ENCODE data around the gene PTPRO.

PTPRO gene

DNA sequence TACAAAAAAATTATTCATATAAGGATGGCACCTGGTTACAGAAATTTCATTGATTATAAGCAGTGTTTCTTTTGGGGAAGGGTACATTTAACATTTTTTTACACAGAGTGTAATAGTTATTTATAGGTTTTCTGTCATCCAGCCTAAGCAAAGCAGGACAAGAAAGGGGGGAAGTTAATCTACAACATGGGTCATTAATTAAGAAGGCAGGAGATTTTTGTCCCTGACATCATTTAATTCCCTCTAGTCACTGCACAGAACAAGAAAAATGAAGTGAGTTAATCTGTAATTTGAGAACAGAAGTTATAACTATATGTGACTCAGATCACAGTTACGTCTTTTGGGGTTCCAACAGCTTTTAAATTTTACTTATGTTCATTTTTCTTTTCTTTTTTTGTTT is 173.4 kb downstream of the PTPRO start:
- H3K4me3 ChIP-seq (ENCODE audit: low read depth, low read length): no peak overlapping the region
- no peak for DNase-seq (ENCODE audit: low read depth)
- TF ChIP-seq, protein P1, sequence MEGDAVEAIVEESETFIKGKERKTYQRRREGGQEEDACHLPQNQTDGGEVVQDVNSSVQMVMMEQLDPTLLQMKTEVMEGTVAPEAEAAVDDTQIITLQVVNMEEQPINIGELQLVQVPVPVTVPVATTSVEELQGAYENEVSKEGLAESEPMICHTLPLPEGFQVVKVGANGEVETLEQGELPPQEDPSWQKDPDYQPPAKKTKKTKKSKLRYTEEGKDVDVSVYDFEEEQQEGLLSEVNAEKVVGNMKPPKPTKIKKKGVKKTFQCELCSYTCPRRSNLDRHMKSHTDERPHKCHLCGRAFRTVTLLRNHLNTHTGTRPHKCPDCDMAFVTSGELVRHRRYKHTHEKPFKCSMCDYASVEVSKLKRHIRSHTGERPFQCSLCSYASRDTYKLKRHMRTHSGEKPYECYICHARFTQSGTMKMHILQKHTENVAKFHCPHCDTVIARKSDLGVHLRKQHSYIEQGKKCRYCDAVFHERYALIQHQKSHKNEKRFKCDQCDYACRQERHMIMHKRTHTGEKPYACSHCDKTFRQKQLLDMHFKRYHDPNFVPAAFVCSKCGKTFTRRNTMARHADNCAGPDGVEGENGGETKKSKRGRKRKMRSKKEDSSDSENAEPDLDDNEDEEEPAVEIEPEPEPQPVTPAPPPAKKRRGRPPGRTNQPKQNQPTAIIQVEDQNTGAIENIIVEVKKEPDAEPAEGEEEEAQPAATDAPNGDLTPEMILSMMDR (IDR thresholded peaks at IDR 0.05; ENCODE audit: low read depth, low read length): no peak
- TF ChIP-seq, protein P2, sequence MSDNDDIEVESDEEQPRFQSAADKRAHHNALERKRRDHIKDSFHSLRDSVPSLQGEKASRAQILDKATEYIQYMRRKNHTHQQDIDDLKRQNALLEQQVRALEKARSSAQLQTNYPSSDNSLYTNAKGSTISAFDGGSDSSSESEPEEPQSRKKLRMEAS (IDR thresholded peaks at IDR 0.05; ENCODE audit: low read depth, low read length): no peak
- TF ChIP-seq POLR2A (IDR thresholded peaks at IDR 0.05; ENCODE audit: extremely low read depth, insufficient read length) (no peak), MYC (IDR thresholded peaks at IDR 0.05; ENCODE audit: low read depth, low read length) (no peak)

DNA sequence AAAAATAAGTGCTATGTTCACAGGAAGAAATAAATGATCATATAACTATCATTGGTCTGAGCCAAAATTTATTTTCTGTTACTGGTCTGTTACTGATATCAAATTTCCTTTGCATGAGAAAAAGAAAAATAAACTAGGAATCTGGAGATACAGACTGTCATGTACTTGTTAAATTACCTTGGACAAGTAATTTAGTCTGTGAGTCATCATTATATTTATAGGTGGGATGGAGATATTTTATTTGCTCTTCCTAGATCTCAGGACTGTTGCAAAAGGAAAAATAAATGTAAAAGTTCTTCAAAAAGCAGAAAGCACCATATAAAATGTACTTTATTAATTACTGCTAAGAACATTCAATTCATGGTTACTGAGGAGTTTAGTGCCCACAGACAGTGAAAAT is 174.4 kb downstream of the PTPRO start:
- DNase-seq (ENCODE audit: low read depth): no peak
- TF ChIP-seq, protein P2 (IDR thresholded peaks at IDR 0.05; ENCODE audit: low read depth, low read length): no peak
- no peak for TF ChIP-seq MYC (IDR thresholded peaks at IDR 0.05; ENCODE audit: low read depth, low read length)
- no peak for TF ChIP-seq POLR2A (IDR thresholded peaks at IDR 0.05; ENCODE audit: extremely low read depth, insufficient read length)
- TF ChIP-seq, protein P1 (IDR thresholded peaks at IDR 0.05; ENCODE audit: low read depth, low read length): no peak
- no peak overlapping the region for H3K4me3 ChIP-seq (ENCODE audit: low read depth, low read length)

DNA sequence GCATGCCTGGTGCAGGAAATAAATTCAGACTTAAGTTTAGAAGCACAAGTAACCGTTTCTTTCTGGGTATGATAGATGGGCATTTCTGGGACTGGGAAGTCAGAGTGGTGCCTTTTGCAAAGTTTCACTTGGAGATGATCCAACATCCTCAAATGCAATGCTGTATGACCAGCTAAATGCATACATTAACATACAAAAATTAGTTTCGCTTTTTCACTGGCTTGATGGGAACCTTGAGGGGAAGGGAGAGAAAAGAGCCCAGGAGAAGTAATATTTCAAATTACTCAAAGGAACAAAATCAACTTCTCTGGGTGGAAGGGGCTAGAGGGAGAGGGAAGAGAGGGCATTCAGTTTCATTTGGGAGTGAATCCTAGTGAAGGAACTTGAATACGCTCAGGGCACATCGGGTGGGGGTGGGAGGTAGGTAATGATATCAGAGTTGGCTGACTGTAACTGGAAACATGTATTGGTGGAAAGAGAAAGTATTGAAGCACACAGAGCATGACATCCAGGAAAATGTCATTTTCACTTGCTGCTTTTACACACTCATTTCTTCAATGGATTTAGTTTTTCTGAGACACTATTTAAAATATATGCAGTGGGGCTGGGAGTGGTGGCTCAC is 175.5 kb downstream of the PTPRO start:
- no peak for TF ChIP-seq POLR2A (IDR thresholded peaks at IDR 0.05; ENCODE audit: extremely low read depth, insufficient read length)
- TF ChIP-seq, protein P2 (IDR thresholded peaks at IDR 0.05; ENCODE audit: low read depth, low read length): no peak
- TF ChIP-seq, protein P1 (IDR thresholded peaks at IDR 0.05; ENCODE audit: low read depth, low read length): no peak
- no peak for DNase-seq (ENCODE audit: low read depth)

DNA sequence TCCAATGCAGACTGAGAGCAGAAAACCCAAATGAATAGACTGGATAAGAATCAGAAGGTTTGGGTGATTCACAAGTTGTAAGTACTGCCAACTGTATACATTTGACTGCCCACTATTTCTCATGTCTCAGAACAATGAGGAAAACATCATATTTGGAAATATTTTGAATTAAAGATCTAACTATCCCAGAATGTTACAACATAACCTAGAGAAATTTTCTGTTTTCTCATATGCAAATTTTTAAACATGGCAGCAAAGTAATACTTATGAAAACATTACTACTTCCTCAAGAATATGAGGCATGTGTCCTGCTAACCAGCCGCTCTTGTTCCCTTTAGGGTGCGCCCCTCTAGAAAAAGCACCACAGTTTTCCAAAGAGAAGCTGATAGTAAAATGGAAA is 179.9 kb downstream of the PTPRO start:
- TF ChIP-seq, protein P2 (IDR thresholded peaks at IDR 0.05; ENCODE audit: low read depth, low read length): no peak
- TF ChIP-seq POLR2A (IDR thresholded peaks at IDR 0.05; ENCODE audit: extremely low read depth, insufficient read length): no peak
- TF ChIP-seq, protein P1 (IDR thresholded peaks at IDR 0.05; ENCODE audit: low read depth, low read length): no peak
- no peak for TF ChIP-seq MYC (IDR thresholded peaks at IDR 0.05; ENCODE audit: low read depth, low read length)
- no peak overlapping the region for H3K4me3 ChIP-seq (ENCODE audit: low read depth, low read length)
- DNase-seq (ENCODE audit: low read depth): no peak

More for the DNA sequence above, 175.5 kb downstream of the PTPRO start:
- H3K4me3 ChIP-seq (ENCODE audit: low read depth, low read length): no peak overlapping the region

DNA sequence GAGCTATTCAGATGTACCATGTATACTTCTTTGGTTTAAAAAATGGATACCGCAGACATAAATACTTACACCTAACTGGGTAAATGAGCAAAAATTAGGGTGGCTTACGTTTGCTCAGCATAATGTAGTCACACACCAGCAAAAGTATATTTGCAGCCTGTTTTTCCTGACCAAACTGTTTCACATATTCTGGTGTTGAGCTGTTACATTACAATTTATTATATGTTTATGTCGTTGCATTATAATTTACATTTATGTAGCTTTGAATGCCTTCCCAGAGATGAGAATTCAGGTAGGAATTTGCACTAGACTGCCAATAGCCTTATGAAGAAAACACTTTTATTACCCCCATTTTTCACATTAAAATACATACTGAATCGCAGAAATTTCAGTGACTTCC is 183.3 kb downstream of the PTPRO start:
- DNase-seq (ENCODE audit: low read depth): no peak
- TF ChIP-seq MYC (IDR thresholded peaks at IDR 0.05; ENCODE audit: low read depth, low read length): no peak
- TF ChIP-seq, protein P2 (IDR thresholded peaks at IDR 0.05; ENCODE audit: low read depth, low read length): no peak
- TF ChIP-seq, protein P1 (IDR thresholded peaks at IDR 0.05; ENCODE audit: low read depth, low read length): no peak
- no peak for TF ChIP-seq POLR2A (IDR thresholded peaks at IDR 0.05; ENCODE audit: extremely low read depth, insufficient read length)
- H3K4me3 ChIP-seq (ENCODE audit: low read depth, low read length): no peak overlapping the region

Measured in NB4 (cell line).